SKM-1 treated with dmso at 0.1 percent for 144 hours (cell line): Measurements from ENCODE around the gene EML6.
A peak's percentile ranks its signal among the peaks of the same experiment; 100 is the strongest.

Experiments
- DNase-seq: peaks from one replicate; lab custom pipeline; 2025; ENCODE audit not compliant: unreplicated experiment; lab: John Stamatoyannopoulos, UW

EML6 gene

GRCh38 chr2:55013936-55014335 lies 290.5 kb downstream of the EML6 start:
- DNase-seq = no peak

GRCh38 chr2:55014962-55015939 lies 291.8 kb downstream of the EML6 start:
- no peak for DNase-seq

DNA sequence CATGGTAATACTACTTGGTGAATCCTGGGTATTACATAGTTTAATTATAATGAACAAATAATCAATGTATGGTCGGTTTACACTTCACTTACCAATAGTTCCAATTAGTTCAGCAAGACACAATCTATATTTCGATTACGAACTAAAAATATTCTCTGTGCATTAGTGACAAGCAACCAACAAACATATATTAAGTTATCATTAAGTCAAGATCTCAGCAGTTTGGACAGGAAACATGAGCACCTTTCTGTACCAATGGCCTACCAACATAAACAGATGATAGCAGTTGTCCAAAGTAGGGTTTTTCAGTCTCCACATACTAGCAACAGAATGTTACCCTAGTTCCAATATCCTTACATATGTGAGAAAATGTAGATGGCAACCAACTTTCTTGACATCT lies 294.0 kb downstream of the EML6 start:
- no peak for DNase-seq

DNA sequence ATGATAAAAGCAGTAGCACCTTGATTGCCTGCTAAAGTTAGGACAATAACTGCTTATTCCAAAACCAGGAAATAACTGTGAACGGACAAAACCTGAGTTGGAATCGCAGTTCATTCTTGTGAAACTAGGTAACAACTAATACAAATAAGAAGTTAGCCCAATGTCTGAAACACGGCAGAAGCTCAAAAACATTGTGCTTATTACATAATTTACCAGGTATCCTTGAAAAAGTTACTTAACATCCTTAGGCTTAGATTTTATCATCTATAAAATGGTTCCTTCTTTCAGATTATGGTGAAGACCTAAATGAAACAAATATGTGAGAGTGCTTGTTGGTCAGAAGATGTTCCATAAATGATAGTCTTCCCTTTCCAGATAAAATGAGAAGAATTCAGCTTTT lies 294.4 kb downstream of the EML6 start:
- peak; percentile 44 for DNase-seq

DNA sequence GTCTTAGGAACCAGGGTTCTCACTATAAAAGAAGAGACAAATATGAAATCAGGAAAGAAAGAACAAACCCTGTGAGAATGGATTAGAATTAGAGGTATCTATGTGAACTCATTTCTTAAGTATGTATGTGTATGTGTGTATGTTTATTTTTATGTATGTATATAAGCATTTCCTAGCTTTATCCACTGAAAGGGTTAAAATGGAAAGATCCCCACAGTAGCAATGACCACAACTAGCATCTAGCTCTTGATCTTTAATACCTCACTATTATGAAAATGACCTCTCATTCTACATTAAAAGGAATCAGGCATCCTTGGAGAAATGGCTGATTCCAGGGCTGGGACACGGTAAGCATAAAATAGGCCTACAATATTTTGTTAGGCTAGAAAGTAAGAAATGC lies 295.2 kb downstream of the EML6 start:
- no peak for DNase-seq

DNA sequence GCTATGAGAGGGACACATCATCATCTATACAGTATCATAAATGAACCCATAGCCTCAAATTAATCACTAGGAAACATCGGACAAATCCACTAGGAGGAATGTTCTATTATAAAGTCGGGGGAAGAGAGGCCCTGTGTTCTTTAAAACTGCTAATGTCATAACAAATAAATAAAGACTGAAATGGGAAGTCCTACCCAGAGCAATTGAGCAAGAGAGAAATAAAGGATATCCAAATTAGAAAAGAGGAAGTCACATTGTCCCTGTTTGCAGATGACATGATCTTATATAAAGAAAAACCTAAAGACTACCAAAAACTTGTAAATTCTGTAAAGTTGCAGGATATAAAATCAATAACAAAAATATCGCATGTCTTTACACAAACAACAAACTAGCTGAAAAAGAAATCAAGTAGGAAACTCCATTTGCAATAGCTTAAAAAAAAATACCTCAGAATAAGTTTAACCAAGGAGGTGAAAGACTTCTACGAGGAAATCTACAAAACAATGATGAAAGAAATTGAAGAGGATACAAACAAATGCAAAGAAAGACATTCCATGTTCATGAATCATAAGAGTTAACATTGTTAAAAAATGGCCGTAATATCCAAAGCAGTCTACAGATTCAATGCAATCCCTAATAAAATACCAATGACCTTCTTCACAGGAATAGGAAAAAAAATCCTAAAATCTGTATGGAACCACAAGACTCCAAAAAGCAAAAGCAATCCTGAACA lies 296.2 kb downstream of the EML6 start:
- peak; percentile 90 for DNase-seq
